DND-41 (cell line): Measurements from ENCODE around the gene LRIG3.
"Not testable (repeated sequence)": the region's sequence is repeated elsewhere in the genome, so short reads cannot be mapped to it uniquely, and the experiment has no call there.

Experiments
- ATAC-seq: fragments of 200-7000 bp; cut with Tn5 transposase; 3 replicates; pipeline ENCODE4 v1.9.1; 2021; ENCODE audit warnings: low read depth; ENCODE audit not compliant: insufficient read depth
- DNase-seq: peaks from one replicate; pipeline ENCODE4 v3.0.0-alpha.2; 2020
- H2AFZ ChIP-seq: 2 replicates; pipeline ENCODE4 v1.6.0; 2012; ENCODE audit warnings: low read depth, low read length
- H3K27ac ChIP-seq: 2 replicates; pipeline ENCODE4 v1.5.1; 2012; ENCODE audit warnings: low read length, inconsistent platforms
- H3K27me3 ChIP-seq: fragments of 200-600 bp; sonication (generic); 2 replicates; pipeline ENCODE4 v1.6.0; 2012; ENCODE audit warnings: low read length, mild to moderate bottlenecking, inconsistent platforms; ENCODE audit not compliant: insufficient read depth, poor library complexity
- H3K36me3 ChIP-seq: 2 replicates; pipeline ENCODE4 v1.5.1; 2012; ENCODE audit warnings: low read length, inconsistent platforms; ENCODE audit not compliant: insufficient read depth
- H3K4me1 ChIP-seq: 2 replicates; pipeline ENCODE4 v1.5.1; 2012; ENCODE audit warnings: mild to moderate bottlenecking, low read length; ENCODE audit not compliant: insufficient read depth
- H3K4me2 ChIP-seq: 2 replicates; pipeline ENCODE4 v1.6.0; 2012; ENCODE audit warnings: mild to moderate bottlenecking, moderate library complexity, low read length, inconsistent platforms; ENCODE audit not compliant: insufficient read depth
- H3K4me3 ChIP-seq, 2 experiments: fragments of 200-600 bp in 1 of 2; shearing (Covaris generic) in 1 of 2; 2 replicates each; pipeline ENCODE4 v1.5.1; 2012 to 2016; ENCODE audit warnings: inconsistent platforms in 2 of 2, low read length in 2 of 2, mild to moderate bottlenecking in 2 of 2, low read depth in 1 of 2, moderate library complexity in 1 of 2
- H3K79me2 ChIP-seq: 2 replicates; pipeline ENCODE4 v1.6.0; 2012; ENCODE audit warnings: low read length, inconsistent platforms; ENCODE audit not compliant: insufficient read depth
- H3K9ac ChIP-seq: 2 replicates; pipeline ENCODE4 v1.6.0; 2012; ENCODE audit warnings: low read depth, mild to moderate bottlenecking, inconsistent platforms, low read length, moderate library complexity
- H3K9me3 ChIP-seq: 2 replicates; pipeline ENCODE4 v1.5.1; 2012; ENCODE audit warnings: low read length, moderate library complexity, mild to moderate bottlenecking, inconsistent platforms; ENCODE audit not compliant: insufficient read depth, severe bottlenecking
- H4K20me1 ChIP-seq: 2 replicates; pipeline ENCODE4 v1.6.0; 2012; ENCODE audit warnings: low read length; ENCODE audit not compliant: insufficient read depth
- CTCF ChIP-seq: IDR thresholded peaks from 2 replicates; pipeline ENCODE4 v1.5.1; 2012; ENCODE audit warnings: borderline replicate concordance, low read length, moderate library complexity, mild to moderate bottlenecking; ENCODE audit not compliant: poor library complexity, severe bottlenecking; ENCODE audit errors: extremely low read depth
- EZH2 ChIP-seq: IDR thresholded peaks from 3 replicates; pipeline ENCODE4 v1.6.1; 2012; ENCODE audit warnings: borderline replicate concordance, low read depth, mild to moderate bottlenecking, moderate library complexity, low read length, inconsistent platforms; ENCODE audit not compliant: severe bottlenecking

LRIG3 gene

GRCh38 chr12:58955849-58956248, 35.5 kb upstream of the LRIG3 start:
- Histone ChIP-seq H3K9me3 (no peaks in the 10 kb centered on the region), H3K4me3 (no peak overlapping the region), H3K27me3 (no peaks in the 10 kb centered on the region), H4K20me1 (no peaks in the 10 kb centered on the region), H3K79me2 (no peaks in the 10 kb centered on the region), H2AFZ (no peak overlapping the region), H3K4me1 (no peaks in the 10 kb centered on the region), H3K27ac (no peak overlapping the region), H3K9ac (no peak overlapping the region), H3K4me2 (no peak overlapping the region), H3K36me3 (no peaks in the 10 kb centered on the region)
- DNase-seq (no peak), ATAC-seq (no peak)
- no peak for TF ChIP-seq EZH2
- no peak for TF ChIP-seq CTCF

GRCh38 chr12:58954002-58954401, 33.7 kb upstream of the LRIG3 start:
- Histone ChIP-seq H3K27me3 (no peaks in the 10 kb centered on the region), H3K4me1 (no peaks in the 10 kb centered on the region), H3K4me3 (no peak overlapping the region), H3K4me2 (no peak overlapping the region), H3K79me2 (no peaks in the 10 kb centered on the region), H3K27ac (no peak overlapping the region), H3K9me3 (no peaks in the 10 kb centered on the region), H3K36me3 (no peaks in the 10 kb centered on the region), H2AFZ (no peak overlapping the region), H4K20me1 (no peaks in the 10 kb centered on the region), H3K9ac (no peak overlapping the region)
- ATAC-seq (no peak), DNase-seq (no peak)
- no peak for TF ChIP-seq EZH2

GRCh38 chr12:58950739-58951100, 30.4 kb upstream of the LRIG3 start:
- no peaks in the 10 kb centered on the region for H3K9me3 ChIP-seq
- no peak overlapping the region for H3K4me3 ChIP-seq
- no peak overlapping the region for H2AFZ ChIP-seq
- H4K20me1 ChIP-seq, result no peaks in the 10 kb centered on the region
- H3K27ac ChIP-seq, result no peak overlapping the region
- no peak overlapping the region for H3K9ac ChIP-seq
- TF ChIP-seq CTCF, result no peak
- no peak for TF ChIP-seq EZH2
- DNase-seq (no peak), ATAC-seq (no peak)
- no peaks in the 10 kb centered on the region for H3K36me3 ChIP-seq
- H3K4me2 ChIP-seq, result no peak overlapping the region
- H3K4me1 ChIP-seq, result no peaks in the 10 kb centered on the region
- no peaks in the 10 kb centered on the region for H3K79me2 ChIP-seq
- no peaks in the 10 kb centered on the region for H3K27me3 ChIP-seq

- not testable (repeated sequence) for H3K9me3 ChIP-seq, H3K36me3 ChIP-seq, H3K4me3 ChIP-seq, H3K9ac ChIP-seq, H3K4me2 ChIP-seq, H3K79me2 ChIP-seq, H4K20me1 ChIP-seq, H3K4me1 ChIP-seq, DNase-seq, ATAC-seq, H3K27me3 ChIP-seq, H2AFZ ChIP-seq, H3K27ac ChIP-seq
Measured at GRCh38 chr12:58949954-58950738, 29.8 kb upstream of the LRIG3 start.
